Motor neuron (in vitro differentiated cells): Measurements from ENCODE around the gene TRAPPC3. TPM values are rescaled to one million over a fixed set of nuclear protein-coding genes. Genes with fewer than 3 reads are reported as not detected.

Source experiments
- ATAC-seq, 8 experiments: fragments of 200-7000 bp; cut with Tn5 transposase; replicated peaks in 6 of 8; 2 replicates each; pipeline ENCODE4 v1.8.0; 2021; ENCODE audit warnings: mild to moderate bottlenecking in 8 of 8, moderate library complexity in 8 of 8
- H3K27ac ChIP-seq, 2 donors: fragments of 250-450 bp; sonication (Bioruptor Pico); 2 replicates each; pipeline ENCODE4 v1.9.0; 2021; ENCODE audit warnings: antibody characterized with exemption in 2 of 2, mild to moderate bottlenecking in 2 of 2, moderate library complexity in 1 of 2
- H3K4me1 ChIP-seq, 2 donors: fragments of 250-450 bp; sonication (Bioruptor Pico); replicated peaks in 1 of 2; 2 replicates each; pipeline ENCODE4 v1.6.1; 2021; ENCODE audit warnings: antibody characterized with exemption in 2 of 2, mild to moderate bottlenecking in 2 of 2, moderate library complexity in 1 of 2
- H3K4me3 ChIP-seq, 5 donors: fragments of 250-450 bp; sonication (Bioruptor Pico); 2 replicates each; pipeline ENCODE4 v1.9.0; 2021; ENCODE audit warnings: antibody characterized with exemption in 5 of 5, mild to moderate bottlenecking in 5 of 5, moderate library complexity in 4 of 5
- WGBS, 10 experiments: fragments of 450-650 bp; shearing (Covaris generic); methylation state at CpG; one replicate each; pipeline ENCODE4 v1.0.0; 2022; 5-methylcytosine and 5-hydroxymethylcytosine counted together
- in situ Hi-C, 9 experiments: fragments of 400-800 bp; cut with MboI; loops; one replicate each; pipeline ENCODE4 v1.15.0; 2021; ENCODE audit warnings: low sequenced_read_pairs in 9 of 9, low pct_unique_long_range_greater_than_20kb in 2 of 9; ENCODE audit not compliant: unreplicated experiment in 9 of 9
- total RNA-seq, 8 experiments: library from RNA; unstranded; fragments of 300-600 nt; gene quantifications; 2 replicates each; pipeline versions ENCODE4 v1.2.3 to v1.2.4, GENCODE V29; 2022

TRAPPC3 gene
- total RNA-seq, 8 experiments from 2014 or later, result 56.1 to 121 (median 69.5) TPM

DNA sequence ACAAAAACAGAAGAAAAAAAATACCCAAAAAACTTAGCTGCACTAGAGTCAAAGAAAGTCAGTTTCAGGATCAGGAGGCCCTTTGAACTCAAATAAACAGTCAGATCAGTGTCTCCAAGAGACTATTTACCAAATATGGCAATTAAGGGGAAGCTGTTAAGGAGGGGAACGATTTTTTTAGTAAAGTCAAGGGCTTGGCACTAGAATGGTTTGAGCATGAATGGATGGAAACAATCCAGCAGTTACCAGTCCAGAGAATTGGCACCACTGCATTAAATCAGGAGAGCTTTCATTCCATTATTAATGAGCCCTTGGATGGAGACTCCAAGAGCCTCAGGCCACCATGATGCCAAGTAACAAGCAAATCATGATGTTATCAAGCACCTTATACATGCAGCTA is 7.2 kb downstream of the TRAPPC3 start:
- Histone ChIP-seq H3K4me3 (no peak overlapping the region), H3K4me1 (no peaks in the 10 kb centered on the region), H3K27ac (no peak overlapping the region)
- in situ Hi-C loops, result no loop called here
- WGBS, 10 experiments, result 13 to 100% (median 79%) methylated on average over 1 of the region's 1 CpG; no CpG with 5 or more reads in 4 of the 10 experiments
- no peak for ATAC-seq

DNA sequence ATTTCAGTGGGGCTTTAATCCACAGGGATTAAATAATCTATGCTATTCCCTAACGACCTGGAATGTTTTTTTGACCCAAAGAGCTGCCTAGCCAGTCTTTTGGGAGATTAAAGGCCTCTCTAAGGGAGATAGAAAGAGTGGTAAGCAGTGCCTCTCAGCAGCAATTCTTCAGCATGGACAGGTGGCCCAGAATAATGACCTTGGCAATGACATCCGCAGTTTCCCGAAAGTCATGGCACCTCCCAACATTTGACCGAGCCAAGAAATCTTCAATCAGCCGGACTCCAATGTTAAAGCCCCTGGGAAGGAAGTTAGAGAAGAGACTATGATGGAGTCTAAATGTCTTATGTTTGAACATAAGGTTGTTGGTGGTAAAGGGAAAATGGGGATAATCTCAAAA is 9.8 kb downstream of the TRAPPC3 start:
- Histone ChIP-seq H3K4me3 (no peak overlapping the region), H3K27ac (no peak overlapping the region), H3K4me1 (no peaks in the 10 kb centered on the region)
- ATAC-seq, result no peak
- in situ Hi-C loops, result no loop called here
- WGBS, 10 experiments, result 59 to 100% (median 94%) methylated on average over 1 to 5 of the region's 5 CpGs; no CpG with 5 or more reads in 1 of the 10 experiments

DNA sequence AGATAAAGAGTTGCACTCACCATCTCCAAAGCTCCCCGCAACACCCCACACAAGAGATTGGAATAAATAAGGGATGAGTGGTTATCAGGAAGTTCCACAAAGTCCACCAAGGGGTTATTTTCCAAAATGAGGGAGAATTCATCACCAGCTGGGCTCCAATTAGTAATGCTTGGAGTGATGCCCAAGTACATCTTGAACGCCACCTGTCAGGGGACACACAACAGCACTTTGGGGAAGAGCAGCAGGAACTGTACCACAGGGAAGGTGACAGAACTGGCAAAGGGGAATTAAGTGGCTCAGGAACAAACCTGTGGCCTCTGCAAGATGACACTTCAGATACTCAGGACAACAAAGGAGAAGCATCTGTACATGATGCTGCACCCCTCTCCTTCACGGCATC is 11.5 kb downstream of the TRAPPC3 start:
- no peak overlapping the region for H3K27ac ChIP-seq
- no peak overlapping the region for H3K4me3 ChIP-seq
- 68 to 100% (median 94%) methylated on average over 1 to 3 of the region's 3 CpGs; no CpG with 5 or more reads in 1 of the 10 experiments for WGBS, 10 experiments
- in situ Hi-C loops, result no loop called here
- no peak for ATAC-seq
- H3K4me1 ChIP-seq, result peaks cover 0 to 5% of the 10 kb centered on the region in 2 donors

DNA sequence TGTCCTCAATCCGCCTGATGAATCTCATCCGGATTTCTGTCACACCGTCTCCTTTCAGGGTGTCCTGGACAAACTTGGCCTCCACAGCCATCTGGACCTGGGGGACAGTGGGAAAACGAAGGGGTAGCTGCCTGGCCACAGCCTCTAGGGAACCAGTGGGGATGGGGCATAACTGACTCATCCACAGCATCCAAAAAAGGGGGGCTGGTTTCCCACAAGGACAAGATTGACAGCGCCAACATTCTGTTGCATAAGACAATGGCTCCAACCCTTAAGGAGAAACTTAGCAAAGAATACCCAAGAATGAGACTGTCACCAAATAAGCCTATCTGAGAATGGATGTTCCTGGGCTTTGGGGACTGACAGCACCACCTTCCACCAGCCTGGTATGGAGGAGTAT is 12.1 kb downstream of the TRAPPC3 start:
- Histone ChIP-seq H3K27ac (no peak overlapping the region), H3K4me1 (peaks cover 0 to 5% of the 10 kb centered on the region in 2 donors), H3K4me3 (no peak overlapping the region)
- no peak for ATAC-seq
- WGBS, 10 experiments, result 50 to 100% (median 95%) methylated on average over 1 to 5 of the region's 5 CpGs; no CpG with 5 or more reads in 5 of the 10 experiments
- in situ Hi-C loops, result no loop called here

DNA sequence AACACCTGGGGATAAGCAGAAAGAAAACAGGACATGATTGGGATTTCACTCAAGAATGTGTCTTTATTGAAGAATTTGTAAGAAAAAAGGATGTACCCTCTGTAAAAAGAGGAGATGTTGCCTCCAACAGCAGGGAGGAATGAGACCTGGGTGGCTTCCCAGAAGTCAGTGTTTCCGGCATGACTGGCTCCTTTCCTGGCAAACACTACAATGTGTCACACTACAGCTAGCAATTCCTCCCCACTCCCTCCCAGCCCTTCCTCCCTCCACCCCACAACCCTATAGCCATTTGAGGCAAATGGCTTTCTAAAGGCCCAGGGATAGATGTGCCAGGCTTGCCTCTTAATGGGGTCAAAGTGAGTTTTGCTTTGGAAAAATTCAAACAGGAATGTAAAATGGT is 12.8 kb downstream of the TRAPPC3 start:
- Histone ChIP-seq H3K27ac (no peak overlapping the region), H3K4me1 (peaks cover 0 to 5% of the 10 kb centered on the region in 2 donors), H3K4me3 (no peak overlapping the region)
- in situ Hi-C loops, result no loop called here
- 50 to 100% methylated on average over 1 of the region's 1 CpG; no CpG with 5 or more reads in 8 of the 10 experiments for WGBS, 10 experiments
- ATAC-seq, result peak in 3 of 8 experiments; percentile 11 to 62 (median 39)

DNA sequence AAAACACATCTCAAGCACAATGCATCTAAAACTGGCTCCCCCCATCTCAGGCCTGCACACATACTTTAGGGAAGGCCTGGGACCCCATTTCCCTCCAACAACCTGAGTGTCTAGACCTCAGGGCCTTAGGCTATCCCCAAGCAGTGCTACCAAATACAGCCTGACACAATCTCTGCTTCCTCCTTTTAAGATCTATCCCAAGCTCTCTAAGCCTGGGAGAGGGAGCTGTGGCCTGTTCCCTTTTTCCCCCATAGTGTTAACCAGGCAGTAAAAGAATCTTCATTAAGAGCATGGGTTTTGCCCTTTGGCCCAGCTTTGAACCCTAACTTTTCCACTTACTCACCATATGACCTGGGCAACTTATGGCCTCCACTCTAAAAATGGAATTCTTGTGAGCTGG is 13.5 kb downstream of the TRAPPC3 start:
- H3K4me3 ChIP-seq, result no peak overlapping the region
- no peak for ATAC-seq
- no peak overlapping the region for H3K27ac ChIP-seq
- H3K4me1 ChIP-seq, result peaks cover 0 to 5% of the 10 kb centered on the region in 2 donors
- in situ Hi-C loops, result no loop called here

DNA sequence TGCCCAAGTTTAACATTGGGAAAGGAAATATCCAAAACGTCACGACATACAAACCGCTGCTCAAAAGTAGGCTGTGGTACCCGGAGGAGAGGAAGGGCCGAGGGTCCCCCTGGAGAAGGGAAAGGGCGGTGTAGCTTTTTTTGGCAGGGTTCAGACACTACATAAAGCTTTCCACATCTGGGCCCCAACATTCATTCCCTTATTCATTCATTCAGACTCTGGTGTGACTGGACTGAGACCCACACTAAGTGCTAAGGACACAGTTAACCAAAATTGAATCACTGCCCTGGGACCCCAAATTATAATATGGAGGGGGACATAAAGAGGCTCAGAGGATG is 14.0 kb downstream of the TRAPPC3 start:
- H3K4me3 ChIP-seq, result no peak overlapping the region
- no peak overlapping the region for H3K27ac ChIP-seq
- in situ Hi-C loops, result no loop called here
- 44 to 98% (median 79%) methylated on average over 2 to 6 of the region's 6 CpGs; no CpG with 5 or more reads in 2 of the 10 experiments for WGBS, 10 experiments
- peaks cover 0 to 5% of the 10 kb centered on the region in 2 donors for H3K4me1 ChIP-seq
- ATAC-seq, result no peak

DNA sequence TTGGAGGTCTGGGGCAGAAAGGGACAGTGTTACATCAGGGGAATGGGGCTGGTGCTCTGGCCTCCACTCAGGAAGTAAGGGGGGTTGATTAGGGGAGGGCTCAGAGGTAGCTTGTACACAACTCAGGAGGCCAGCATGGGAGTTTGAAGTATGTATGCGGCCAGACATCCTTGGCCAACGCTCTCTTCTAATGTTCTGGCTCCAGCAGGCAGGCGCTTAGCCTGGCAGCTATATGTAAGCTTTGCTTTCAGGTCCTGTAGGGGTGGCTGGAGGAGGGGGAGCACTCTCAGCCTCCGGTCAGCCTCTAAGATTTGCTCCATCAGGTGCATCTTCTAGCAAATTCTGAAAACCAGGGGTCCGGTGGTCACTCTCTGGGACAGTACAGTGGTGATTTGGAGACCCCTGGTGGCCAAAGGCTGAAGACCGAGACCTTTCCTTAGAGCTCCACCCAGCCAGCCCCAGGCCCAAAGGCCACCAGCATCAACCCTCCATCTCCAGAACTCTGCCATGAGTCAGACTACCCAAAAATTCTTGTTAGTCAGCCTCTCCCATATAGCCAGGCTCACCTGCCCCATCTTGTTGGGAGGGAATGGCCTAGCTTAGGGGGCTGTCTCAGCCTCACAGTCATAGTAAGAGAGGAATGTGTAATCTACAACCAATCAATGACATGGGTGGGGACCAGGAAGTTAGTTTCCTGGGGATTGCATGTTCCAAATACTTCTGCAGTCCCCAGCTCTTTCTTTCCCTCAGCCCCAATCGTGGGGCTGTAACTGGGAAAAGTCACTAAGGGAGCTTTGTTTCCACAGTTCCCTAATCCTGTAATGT is 14.6 kb downstream of the TRAPPC3 start:
- in situ Hi-C loops, result no loop called here
- peak; percentile 55 to 88 (median 76) for ATAC-seq
- H3K27ac ChIP-seq, result no peak overlapping the region
- WGBS, 10 experiments, result 20 to 94% (median 61%) methylated on average over 1 to 7 of the region's 7 CpGs; no CpG with 5 or more reads in 2 of the 10 experiments
- peaks cover 0 to 5% of the 10 kb centered on the region in 2 donors for H3K4me1 ChIP-seq
- H3K4me3 ChIP-seq, result no peak overlapping the region

DNA sequence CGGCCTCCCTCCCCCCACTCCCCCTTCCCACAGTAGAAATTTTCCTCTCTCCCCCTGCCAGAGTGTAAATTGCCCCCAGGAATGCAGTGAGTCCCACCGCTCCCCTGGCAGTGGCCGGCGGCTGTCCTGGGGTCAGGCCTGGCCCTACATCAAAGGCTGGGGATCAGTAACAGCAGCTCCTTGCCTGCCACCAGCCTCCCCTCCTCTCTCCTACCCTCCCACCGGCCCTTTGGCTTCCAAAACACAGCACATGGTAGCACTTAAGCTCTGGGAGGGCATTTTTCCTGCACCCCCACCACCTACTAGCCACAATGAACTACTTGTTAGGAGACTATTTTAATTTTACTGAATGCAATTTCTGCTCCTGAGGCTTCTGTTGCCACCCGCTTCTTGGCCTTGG is 15.3 kb downstream of the TRAPPC3 start:
- H3K27ac ChIP-seq, result no peak overlapping the region
- H3K4me3 ChIP-seq, result no peak overlapping the region
- ATAC-seq, result peak in 3 of 8 experiments; percentile 3 to 18 (median 5)
- peaks cover 0 to 5% of the 10 kb centered on the region in 2 donors for H3K4me1 ChIP-seq
- in situ Hi-C loops, result no loop called here
- 22 to 100% (median 72%) methylated on average over 1 to 3 of the region's 6 CpGs; no CpG with 5 or more reads in 5 of the 10 experiments for WGBS, 10 experiments

DNA sequence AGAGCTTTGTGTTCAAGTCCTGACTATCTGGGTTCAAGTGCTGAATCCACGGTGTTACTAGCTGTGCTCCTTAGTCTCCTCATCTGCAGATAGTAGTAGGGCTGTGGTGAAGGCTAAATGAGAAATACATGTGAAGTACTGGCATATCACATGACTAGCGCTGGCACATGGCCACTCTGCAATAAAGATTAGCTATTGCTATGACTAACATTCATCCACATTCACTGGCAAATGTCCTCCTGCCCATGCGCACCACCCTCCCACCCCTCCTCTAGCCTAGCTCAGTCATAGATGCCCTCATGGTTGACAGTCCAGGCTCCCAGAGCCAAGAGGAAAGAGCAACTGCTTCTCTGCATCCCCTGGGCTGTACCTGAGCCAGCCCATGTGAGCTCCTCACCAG is 15.8 kb downstream of the TRAPPC3 start:
- Histone ChIP-seq H3K27ac (no peak overlapping the region), H3K4me3 (no peak overlapping the region), H3K4me1 (peaks cover 0 to 5% of the 10 kb centered on the region in 2 donors)
- in situ Hi-C loops, result no loop called here
- WGBS, 10 experiments, result 13 to 93% (median 83%) methylated on average over 1 to 3 of the region's 3 CpGs; no CpG with 5 or more reads in 3 of the 10 experiments
- peak in 7 of 8 experiments; percentile 2 to 85 (median 44) for ATAC-seq

DNA sequence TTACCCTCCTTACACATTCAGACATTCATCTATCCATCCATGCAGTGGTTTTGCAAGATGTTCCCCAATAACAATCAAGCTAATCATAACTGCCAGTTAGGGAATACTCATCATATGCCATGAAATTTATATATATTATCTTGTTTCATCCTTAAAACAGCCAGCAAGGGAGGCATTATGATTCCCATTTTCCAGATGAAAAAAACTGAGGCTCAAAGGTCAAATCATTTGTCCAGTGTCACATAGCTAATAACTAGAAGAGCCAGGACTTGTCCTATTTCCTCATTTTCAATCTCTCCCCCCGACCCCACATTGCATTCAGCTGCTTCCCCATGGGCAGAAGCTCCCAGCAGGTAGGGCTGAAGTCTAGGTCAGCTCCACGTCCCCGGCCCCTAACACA is 17.3 kb downstream of the TRAPPC3 start:
- no peak for ATAC-seq
- H3K4me1 ChIP-seq, result peaks cover 0 to 5% of the 10 kb centered on the region in 2 donors
- H3K27ac ChIP-seq, result no peak overlapping the region
- 43 to 94% (median 84%) methylated on average over 1 to 3 of the region's 3 CpGs; no CpG with 5 or more reads in 4 of the 10 experiments for WGBS, 10 experiments
- H3K4me3 ChIP-seq, result no peak overlapping the region
- in situ Hi-C loops, result no loop called here

DNA sequence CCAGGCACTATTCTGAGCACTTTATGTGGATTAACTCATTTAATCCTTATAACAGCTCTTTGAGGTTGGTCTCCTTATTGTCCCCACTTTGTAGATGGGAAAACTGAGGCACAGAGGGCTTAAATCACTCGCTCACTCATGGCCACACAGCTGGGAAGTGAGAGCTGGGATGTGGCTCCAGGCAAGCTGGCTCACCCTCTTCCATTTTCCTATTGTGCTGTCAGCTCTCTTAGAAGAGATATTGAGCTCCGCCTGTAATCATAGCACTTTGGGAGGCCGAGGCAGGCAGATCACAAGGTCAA is 20.4 kb downstream of the TRAPPC3 start:
- no peak for ATAC-seq
- H3K27ac ChIP-seq, result no peak overlapping the region
- H3K4me1 ChIP-seq, result peaks cover 0 to 15% of the 10 kb centered on the region in 2 donors
- 87 to 100% (median 93%) methylated on average over 1 to 3 of the region's 3 CpGs; no CpG with 5 or more reads in 4 of the 10 experiments for WGBS, 10 experiments
- in situ Hi-C loops, result no loop called here
- no peak overlapping the region for H3K4me3 ChIP-seq

DNA sequence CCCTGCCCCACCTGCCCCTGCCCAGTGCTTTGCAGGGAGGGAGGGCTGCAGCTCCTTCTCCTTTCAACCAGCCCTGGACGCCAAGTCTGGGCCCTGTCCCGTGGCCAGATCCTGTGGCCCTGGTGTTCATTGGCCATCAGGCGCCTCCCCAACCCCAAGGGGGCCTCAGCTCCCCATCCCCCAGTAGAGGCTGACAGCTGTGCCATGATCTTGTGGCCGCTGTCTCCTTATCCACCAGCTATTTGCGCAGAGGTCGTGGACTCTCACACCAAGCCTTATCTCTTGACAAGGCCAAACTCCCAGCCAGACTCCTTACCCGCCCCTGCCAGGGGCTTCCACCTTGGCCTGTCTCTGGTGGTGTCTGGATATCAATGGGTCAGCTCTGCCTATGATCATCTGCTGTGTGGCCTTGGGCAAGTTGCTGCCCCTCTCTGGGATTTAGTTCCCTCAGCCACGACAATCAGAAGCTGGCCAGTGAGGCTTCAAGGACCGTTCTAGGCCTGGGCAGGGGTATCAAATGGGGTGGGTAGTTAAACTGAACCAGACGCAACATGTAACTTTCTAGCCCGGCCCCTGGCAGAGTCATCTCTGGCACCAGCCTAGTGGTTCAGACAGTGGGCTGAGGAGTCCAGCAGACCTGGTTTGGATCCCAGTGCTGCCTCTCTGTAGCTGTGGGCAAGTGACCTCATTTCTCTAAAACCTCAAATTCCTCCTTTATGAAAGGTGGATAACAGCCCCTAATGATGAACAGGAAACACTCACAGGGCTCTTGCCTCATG is 21.0 kb downstream of the TRAPPC3 start:
- ATAC-seq, result no peak
- no peak overlapping the region for H3K27ac ChIP-seq
- whole genome bisulfite sequencing, 10 experiments, result 82 to 94% (median 86%) methylated on average over 2 to 8 of the region's 11 CpGs; no CpG with 5 or more reads in 4 of the 10 experiments
- H3K4me3 ChIP-seq, result no peak overlapping the region
- in situ Hi-C loops, result no loop called here
- H3K4me1 ChIP-seq, result peaks cover under 1 to 12% of the 10 kb centered on the region in 2 donors
